HepG2 (cell line): Measurements from ENCODE around the gene ESRP2. TPM values are rescaled to one million over a fixed set of nuclear protein-coding genes. Genes with fewer than 3 reads are reported as not detected.

ENCODE experiments used
- ATAC-seq: fragments of 200-7000 bp; cut with Tn5 transposase; 3 replicates; pipeline ENCODE4 v1.9.1; 2020; ENCODE audit warnings: mild to moderate bottlenecking, moderate library complexity
- BruUV-seq: library from RNA; stranded (reverse); fragments of 400-500 nt; replicated peaks from 2 replicates; lab custom pipeline; 2021; lab: Mats Ljungman, UMichigan
- CTCF ChIA-PET: fragments of 300-600 bp; formaldehyde crosslinking; extraction: SDS; loops from one replicate; lab custom pipeline; 2021; ENCODE audit warnings: low total read pairs, inconsistent platforms, low intra/inter-chr PET ratio; lab: Yijun Ruan, JAX
- POLR2A ChIA-PET: fragments of 350-600 bp; sonication (Branson Sonifier 250); formaldehyde crosslinking; loops from one replicate; lab custom pipeline; 2020; ENCODE audit warnings: antibody characterized with exemption, inconsistent platforms; lab: Yijun Ruan, JAX
- DNase-seq: peaks from one replicate; pipeline ENCODE4 v3.0.0-alpha.2; 2015; ENCODE audit warnings: low spot score
- FAIRE-seq: peaks from 3 replicates; lab custom pipeline; 2011; peaks lifted over from hg19 to GRCh38; lab: Jason Lieb, UNC
- H2AFZ ChIP-seq: one replicate; pipeline ENCODE4 v1.6.1; 2011; ENCODE audit warnings: low read length, inconsistent platforms
- H3K27ac ChIP-seq: fragments of 300-600 bp; 3 replicates; pipeline ENCODE4 v1.8.0; 2011; ENCODE audit warnings: mixed run types, mild to moderate bottlenecking, mixed read lengths, low read length, inconsistent platforms; ENCODE audit not compliant: insufficient read depth; ENCODE audit errors: extremely low read length
- H3K27me3 ChIP-seq, 2 experiments: fragments of 200-600 bp in 1 of 2; 2 replicates in 1 of 2; 3 replicates in 1 of 2; pipeline versions ENCODE4 v1.6.0 to v1.8.0; 2011; ENCODE audit warnings: low read length in 2 of 2, mild to moderate bottlenecking in 2 of 2, moderate library complexity in 2 of 2, inconsistent platforms in 1 of 2; ENCODE audit not compliant: insufficient read depth in 2 of 2, control insufficient read depth in 1 of 2
- H3K36me3 ChIP-seq, 2 experiments: fragments of 200-600 bp in 1 of 2; replicated peaks in 1 of 2; 2 replicates in 1 of 2; 3 replicates in 1 of 2; pipeline versions ENCODE4 v1.5.1 to v1.8.0; 2011; ENCODE audit warnings: low read length in 2 of 2, inconsistent platforms in 1 of 2; ENCODE audit not compliant: insufficient read depth in 2 of 2, control insufficient read depth in 1 of 2
- H3K4me1 ChIP-seq: 2 replicates; pipeline ENCODE4 v1.5.1; 2012; ENCODE audit warnings: low read length, inconsistent platforms; ENCODE audit not compliant: insufficient read depth
- H3K4me2 ChIP-seq: 2 replicates; pipeline ENCODE4 v1.6.0; 2011; ENCODE audit warnings: low read depth, low read length, inconsistent platforms
- H3K4me3 ChIP-seq, 3 experiments: fragments of 200-600 bp in 1 of 3; sonication (generic), shearing (Covaris generic) in 1 of 3; replicated peaks in 1 of 3; 2 replicates each; pipeline ENCODE4 v1.5.1; 2011 to 2016; ENCODE audit warnings: low read length in 3 of 3, inconsistent platforms in 2 of 3, low read depth in 2 of 3, mild to moderate bottlenecking in 2 of 3, control low read depth in 1 of 3, mixed read lengths in 1 of 3; ENCODE audit not compliant: insufficient read depth in 1 of 3
- H3K79me2 ChIP-seq: one replicate; pipeline ENCODE4 v1.6.1; 2011; ENCODE audit warnings: low read length, inconsistent platforms; ENCODE audit not compliant: insufficient read depth
- H3K9ac ChIP-seq: 2 replicates; pipeline ENCODE4 v1.6.0; 2011; ENCODE audit warnings: mild to moderate bottlenecking, low read depth, low read length, inconsistent platforms; ENCODE audit not compliant: insufficient read depth
- H3K9me3 ChIP-seq: 2 replicates; pipeline ENCODE4 v1.5.1; 2012; ENCODE audit warnings: mild to moderate bottlenecking, low read length
- H4K20me1 ChIP-seq: 2 replicates; pipeline ENCODE4 v1.6.0; 2011; ENCODE audit warnings: inconsistent platforms, mild to moderate bottlenecking, low read length, moderate library complexity; ENCODE audit not compliant: insufficient read depth
- CENPBD1 ChIP-seq: sonication (generic); formaldehyde crosslinking; IDR thresholded peaks from 2 replicates; pipeline ENCODE4 v1.8.0; 2022; ENCODE audit warnings: missing genetic modification reagents, low read depth, mild to moderate bottlenecking, borderline replicate concordance
- FOXA1 ChIP-seq, 2 experiments: fragments of 450-650 bp in 1 of 2; sonication (generic) in 1 of 2; formaldehyde crosslinking in 1 of 2; IDR thresholded peaks; 2 replicates each; pipeline versions ENCODE4 v1.4.0 to v1.6.1; 2016 to 2020; ENCODE audit warnings: missing genetic modification reagents in 1 of 2
- GLI4 ChIP-seq: sonication (generic); formaldehyde crosslinking; IDR thresholded peaks from 2 replicates; pipeline ENCODE4 v1.5.1; 2020; ENCODE audit warnings: missing genetic modification reagents, mild to moderate bottlenecking, moderate library complexity, borderline replicate concordance
- JUNB ChIP-seq: sonication (generic); formaldehyde crosslinking; IDR thresholded peaks from 2 replicates; pipeline ENCODE4 v1.8.0; 2022; ENCODE audit warnings: missing genetic modification reagents, mild to moderate bottlenecking, borderline replicate concordance
- NBN ChIP-seq: fragments of 450-650 bp; conservative IDR thresholded peaks from 2 replicates; pipeline ENCODE4 v1.6.1; 2017
- POLR2AphosphoS5 ChIP-seq: IDR thresholded peaks from 2 replicates; pipeline ENCODE4 v1.6.1; 2012; ENCODE audit warnings: low read depth, low read length
- SRSF1 ChIP-seq: fragments of 200-400 bp; formaldehyde crosslinking; optimal IDR thresholded peaks from 2 replicates; pipeline ENCODE3; 2017; ENCODE audit warnings: mild to moderate bottlenecking, low read depth, low read length, moderate library complexity
- TEF ChIP-seq: sonication (generic); formaldehyde crosslinking; IDR thresholded peaks from 2 replicates; pipeline ENCODE4 v1.5.0; 2020; ENCODE audit warnings: missing genetic modification reagents
- TFDP1 ChIP-seq: IDR thresholded peaks from 2 replicates; pipeline ENCODE4 v1.6.1; 2016; ENCODE audit warnings: missing compliant biosample characterization, missing genetic modification reagents, borderline replicate concordance
- ZNF672 ChIP-seq: sonication (generic); formaldehyde crosslinking; IDR thresholded peaks from 2 replicates; pipeline ENCODE4 v1.8.1; 2022; ENCODE audit warnings: missing genetic modification reagents
- ZSCAN5A ChIP-seq: sonication (generic); formaldehyde crosslinking; IDR thresholded peaks from 2 replicates; pipeline ENCODE4 v1.8.0; 2022; ENCODE audit warnings: mild to moderate bottlenecking, missing genetic modification reagents, borderline replicate concordance
- WGBS: methylation state at CpG from one replicate; pipeline ENCODE4 v1.1.6; 2017; ENCODE audit warnings: low lambda C conversion rate; 5-methylcytosine and 5-hydroxymethylcytosine counted together
- in situ Hi-C: cut with HindIII; loops from 2 replicates; pipeline ENCODE4 v1.10.0; 2017; ENCODE audit warnings: low pct_unique_long_range_greater_than_20kb; ENCODE audit not compliant: extremely low pct_ligation_motif_present
- intact Hi-C: fragments of 100-400 bp; cut with micrococcal nuclease; formaldehyde crosslinking; loops from one replicate; pipeline ENCODE4 v1.10.0; 2022; ENCODE audit not compliant: unreplicated experiment
- polyA plus RNA-seq, 8 experiments: library from polyadenylated mRNA; depleted of rRNA in 3 of 8; stranded (reverse) in 7 of 8; unstranded in 1 of 8; fragments of >200 nt; fragmentation: Illumina TruSeq in 4 of 8; extraction: Trizol in 4 of 8; gene quantifications; 2 replicates each; pipeline versions ENCODE4 v1.2.1 to v1.2.3, GENCODE V29; 2011 to 2016; ENCODE audit warnings: low read depth in 4 of 8, missing spikeins in 1 of 8, mixed read lengths in 1 of 8; ENCODE audit not compliant: insufficient read depth in 1 of 8
- total RNA-seq, 5 experiments: library from RNA; depleted of rRNA; stranded (reverse); fragments of >200 nt; fragmentation: Illumina TruSeq; extraction: Trizol; gene quantifications; 2 replicates each; pipeline ENCODE4 v1.2.3, GENCODE V29; 2016; ENCODE audit warnings: low read depth in 1 of 5

The ESRP2 gene
- total and polyA plus RNA-seq, 2 of the 13 experiments (the other 11 are each of a cell fraction or from before 2014, with no cell fraction given), result 21.1 to 32.4 TPM

- Histone ChIP-seq H4K20me1 (peaks cover 31% of the 10 kb centered on the region), H3K4me3 (no peak overlapping the region), H3K27me3 (no peaks in the 10 kb centered on the region), H3K27ac (peak overlapping the region; percentile 23), H3K4me2 (no peak overlapping the region), H3K4me1 (peaks cover 80% of the 10 kb centered on the region), H3K36me3 (peaks cover 19 to 36% of the 10 kb centered on the region in 2 experiments), H2AFZ (no peak overlapping the region), H3K9me3 (no peaks in the 10 kb centered on the region), H3K9ac (no peak overlapping the region), H3K79me2 (peaks cover 82% of the 10 kb centered on the region)
- no peak for FAIRE-seq
- POLR2A ChIA-PET, result interaction anchor here (0.6 to 2.4 kb wide), 5 partner anchors 8 to 193 kb away, joined by 3 to 9 read pairs (median 4); partner anchors contain the start of genes PRMT7 and SLC7A6OS
- 94% methylated on average over 4 of the region's 4 CpGs for WGBS
- CTCF ChIA-PET, result no interaction called here
- no peak for DNase-seq
- TF ChIP-seq GLI4 (no peak), FOXA1 (IDR thresholded peaks at IDR 0.05) (no peak), FOXA1 (CRISPR knock-in tag; IDR thresholded peaks at IDR 0.05) (0 out of 2 replicates have a peak, but pooled peaks have one; percentile 4)
- BruUV-seq, result no TSS peak
- intact Hi-C loops, result no loop called here
- no peak for ATAC-seq
- in situ Hi-C loops, result no loop called here
Measured at GRCh38 chr16:68272507-68273209, 36.7 kb upstream of the ESRP2 start.

GRCh38 chr16:68270353-68270752 lies 34.4 kb upstream of the ESRP2 start:
- DNase-seq (no peak), FAIRE-seq (no peak), ATAC-seq (no peak)
- intact Hi-C loops, result no loop called here
- H3K9me3 ChIP-seq, result no peaks in the 10 kb centered on the region
- in situ Hi-C loops, result no loop called here
- BruUV-seq, result no TSS peak
- H3K79me2 ChIP-seq, result peaks cover 88% of the 10 kb centered on the region
- H3K4me2 ChIP-seq, result no peak overlapping the region
- 0% methylated on average over 1 of the region's 1 CpG for WGBS
- no peak overlapping the region for H2AFZ ChIP-seq
- CTCF ChIA-PET, result interaction anchor here (1.2 kb wide), 1 partner anchor 9 kb away, joined by 3 read pairs; no protein-coding TSS in a partner anchor
- H4K20me1 ChIP-seq, result peaks cover 31% of the 10 kb centered on the region
- H3K27me3 ChIP-seq, result no peaks in the 10 kb centered on the region; a peak in 1 of 5 replicates
- H3K36me3 ChIP-seq, result peaks cover 19 to 36% of the 10 kb centered on the region in 2 experiments
- POLR2A ChIA-PET, result interaction anchor here (1.6 kb wide), 1 partner anchor 40 kb away, joined by 7 read pairs; the partner anchor contains the start of genes PRMT7 and SLC7A6OS
- H3K27ac ChIP-seq, result peak overlapping the region; percentile 78
- peaks cover 89% of the 10 kb centered on the region for H3K4me1 ChIP-seq
- no peak overlapping the region for H3K4me3 ChIP-seq
- H3K9ac ChIP-seq, result peak overlapping the region; percentile 50; the same call in 1 of the 2 replicates
- TF ChIP-seq SRSF1 (no peak), ZNF672 (CRISPR knock-in tag) (no peak), POLR2AphosphoS5 (no peak), TFDP1 (CRISPR knock-in tag) (no peak), JUNB (no peak), ZSCAN5A (no peak), CENPBD1 (CRISPR knock-in tag) (no peak), NBN (no peak), TEF (no peak)
